Aorta (tissue), 5 donors: ENCODE results near the gene PAPPA. TPM values are rescaled to one million over a fixed set of nuclear protein-coding genes. Genes with fewer than 3 reads are reported as not detected.

Experiments used
- ATAC-seq: fragments of 200-7000 bp; cut with Tn5 transposase; one replicate; pipeline ENCODE4 v1.9.1; 2022; ENCODE audit warnings: moderate library complexity; ENCODE audit not compliant: low FRiP score
- DNase-seq, 2 donors: peaks; one replicate each; pipeline ENCODE4 v3.0.0-alpha.2; 2020
- H3K27ac ChIP-seq, 2 donors: one replicate each; pipeline ENCODE4 v1.5.1; 2013; ENCODE audit warnings: low read length in 2 of 2, mild to moderate bottlenecking in 2 of 2, moderate library complexity in 2 of 2, control low read depth in 1 of 2, inconsistent platforms in 1 of 2, low read depth in 1 of 2
- H3K27me3 ChIP-seq, 2 donors: one replicate each; pipeline ENCODE4 v1.6.1; 2013; ENCODE audit warnings: control low read depth in 1 of 2, low read length in 1 of 2, mild to moderate bottlenecking in 1 of 2, moderate library complexity in 1 of 2; ENCODE audit not compliant: insufficient read depth in 2 of 2, control insufficient read depth in 1 of 2
- H3K36me3 ChIP-seq, 2 donors: one replicate each; pipeline ENCODE4 v1.6.1; 2013; ENCODE audit warnings: control low read depth in 1 of 2, low read length in 1 of 2, mild to moderate bottlenecking in 1 of 2; ENCODE audit not compliant: insufficient read depth in 2 of 2, control insufficient read depth in 1 of 2
- H3K4me1 ChIP-seq, 2 donors: one replicate each; pipeline ENCODE4 v1.6.1; 2013; ENCODE audit warnings: low read length in 2 of 2, control low read depth in 1 of 2, mild to moderate bottlenecking in 1 of 2, moderate library complexity in 1 of 2; ENCODE audit not compliant: insufficient read depth in 2 of 2, control insufficient read depth in 1 of 2
- H3K4me3 ChIP-seq, 2 donors: one replicate each; pipeline ENCODE4 v1.5.1; 2013; ENCODE audit warnings: low read length in 2 of 2, control low read depth in 1 of 2, mild to moderate bottlenecking in 1 of 2
- H3K9me3 ChIP-seq: one replicate; pipeline ENCODE4 v1.6.1; 2013; ENCODE audit warnings: mild to moderate bottlenecking, low read length; ENCODE audit not compliant: control insufficient read depth
- WGBS, 2 donors: extraction: QIAGEN DNeasy Blood & Tissue Kit; methylation state at CpG; one replicate each; pipeline ENCODE4 v1.1.7; 2013; 5-methylcytosine and 5-hydroxymethylcytosine counted together
- intact Hi-C, 2 donors: fragments of 100-400 bp; cut with DNase I; formaldehyde crosslinking; loops; one replicate each; pipeline versions ENCODE4 v1.14.2 to v1.15.0; 2022
- polyA plus RNA-seq, 2 donors: library from polyadenylated mRNA; stranded (reverse); fragments of 200-250 nt; gene quantifications; one replicate each; pipeline ENCODE4 v1.2.3, GENCODE V29; 2013
- total RNA-seq, 2 donors: library from RNA; stranded (reverse); fragmentation: NEBNext Ultra II Directional; extraction: Animal tissue kit (Norgen Biotek cat#: 25700); gene quantifications; one replicate each; pipeline ENCODE4 v1.2.1, GENCODE V29; 2021
- donor health status: healthy with polysubstance abuse.
- donor health status: Bipolar disorder and iron deficiency.
- donor health status: DM: no; HTN: no; CAD: no.
- donor health status: DM: no; HTN: no; CAD: no.
- donor health status: DM: yes; HTN: yes; CAD: no.

PAPPA gene
- total and polyA plus RNA-seq, 4 donors: 0.50 to 16.6 (median 7.3) TPM

GRCh38 chr9:116337015-116337414, 183.4 kb downstream of the PAPPA start:
- no peaks in the 10 kb centered on the region for H3K9me3 ChIP-seq
- WGBS, 2 donors: 32 to 49% methylated on average over 2 of the region's 2 CpGs
- H3K4me3 ChIP-seq: no peak overlapping the region
- H3K27me3 ChIP-seq: no peaks in the 10 kb centered on the region
- H3K27ac ChIP-seq: no peak overlapping the region
- no peak for ATAC-seq
- DNase-seq: no peak
- H3K4me1 ChIP-seq: no peaks in the 10 kb centered on the region
- intact Hi-C loops: no loop called here
- H3K36me3 ChIP-seq: peaks cover 0 to 2% of the 10 kb centered on the region in 2 donors

- no peaks in the 10 kb centered on the region for H3K4me1 ChIP-seq
- intact Hi-C loops: no loop called here
- H3K27me3 ChIP-seq: no peaks in the 10 kb centered on the region
- no peaks in the 10 kb centered on the region for H3K9me3 ChIP-seq
- H3K4me3 ChIP-seq: no peak overlapping the region
- no peak overlapping the region for H3K27ac ChIP-seq
- peaks cover 2% of the 10 kb centered on the region in 2 donors for H3K36me3 ChIP-seq
- ATAC-seq (no peak), DNase-seq (no peak)
- WGBS, 2 donors: 15 to 19% methylated on average over 1 of the region's 1 CpG
Observed at GRCh38 chr9:116340270-116340669, 186.7 kb downstream of the PAPPA start.

GRCh38 chr9:116342061-116342460, 188.5 kb downstream of the PAPPA start:
- Histone ChIP-seq H3K4me1 (no peaks in the 10 kb centered on the region), H3K27ac (no peak overlapping the region), H3K9me3 (peaks cover 1% of the 10 kb centered on the region), H3K4me3 (no peak overlapping the region), H3K36me3 (peaks cover 0 to 6% of the 10 kb centered on the region in 2 donors), H3K27me3 (no peaks in the 10 kb centered on the region)
- no peak for DNase-seq
- intact Hi-C loops: no loop called here
- 96 to 97% methylated on average over 1 of the region's 1 CpG for WGBS, 2 donors
- ATAC-seq: no peak

- intact Hi-C loops: no loop called here
- no peak overlapping the region for H3K4me3 ChIP-seq
- H3K9me3 ChIP-seq: peaks cover 1% of the 10 kb centered on the region
- ATAC-seq (no peak), DNase-seq (no peak)
- H3K27ac ChIP-seq: no peak overlapping the region
- H3K27me3 ChIP-seq: no peaks in the 10 kb centered on the region
- WGBS, 2 donors: 74 to 85% methylated on average over 2 of the region's 2 CpGs
- no peaks in the 10 kb centered on the region for H3K4me1 ChIP-seq
- peaks cover 0 to 6% of the 10 kb centered on the region in 2 donors for H3K36me3 ChIP-seq
Observed at GRCh38 chr9:116342941-116343340, 189.3 kb downstream of the PAPPA start.

GRCh38 chr9:116344416-116344815, 190.8 kb downstream of the PAPPA start:
- peaks cover 1% of the 10 kb centered on the region for H3K9me3 ChIP-seq
- no peak overlapping the region for H3K27ac ChIP-seq
- no peak overlapping the region for H3K4me3 ChIP-seq
- H3K27me3 ChIP-seq: no peaks in the 10 kb centered on the region
- intact Hi-C loops: no loop called here
- WGBS, 2 donors: 93% methylated on average over 10 of the region's 10 CpGs
- peaks cover 5 to 6% of the 10 kb centered on the region in 2 donors for H3K36me3 ChIP-seq
- no peak for ATAC-seq
- H3K4me1 ChIP-seq: no peaks in the 10 kb centered on the region
- DNase-seq: no peak

GRCh38 chr9:116345393-116345792, 191.8 kb downstream of the PAPPA start:
- DNase-seq: no peak
- Histone ChIP-seq H3K4me1 (no peaks in the 10 kb centered on the region), H3K27ac (no peak overlapping the region), H3K9me3 (peaks cover 1% of the 10 kb centered on the region), H3K27me3 (no peaks in the 10 kb centered on the region), H3K36me3 (peaks cover 5 to 6% of the 10 kb centered on the region in 2 donors), H3K4me3 (no peak overlapping the region)
- 92 to 96% methylated on average over 2 of the region's 2 CpGs for WGBS, 2 donors
- intact Hi-C loops: no loop called here
- no peak for ATAC-seq

GRCh38 chr9:116345817-116346216, 192.2 kb downstream of the PAPPA start:
- WGBS, 2 donors: 57 to 64% methylated on average over 3 of the region's 3 CpGs
- ATAC-seq: no peak
- H3K9me3 ChIP-seq: peaks cover 1% of the 10 kb centered on the region
- H3K27ac ChIP-seq: no peak overlapping the region
- peaks cover 5 to 6% of the 10 kb centered on the region in 2 donors for H3K36me3 ChIP-seq
- no peaks in the 10 kb centered on the region for H3K4me1 ChIP-seq
- H3K27me3 ChIP-seq: no peaks in the 10 kb centered on the region
- H3K4me3 ChIP-seq: no peak overlapping the region
- intact Hi-C loops: no loop called here
- DNase-seq: no peak

- Histone ChIP-seq H3K4me1 (no peaks in the 10 kb centered on the region), H3K4me3 (no peak overlapping the region), H3K27me3 (no peaks in the 10 kb centered on the region), H3K27ac (no peak overlapping the region), H3K36me3 (peaks cover 3 to 5% of the 10 kb centered on the region in 2 donors), H3K9me3 (peaks cover 1% of the 10 kb centered on the region)
- ATAC-seq: no peak
- DNase-seq: no peak
- intact Hi-C loops: no loop called here
- WGBS, 2 donors: 88 to 89% methylated on average over 6 of the region's 6 CpGs
Observed at GRCh38 chr9:116349684-116350083, 196.1 kb downstream of the PAPPA start.

- DNase-seq (no peak), ATAC-seq (no peak)
- no peaks in the 10 kb centered on the region for H3K4me1 ChIP-seq
- no peaks in the 10 kb centered on the region for H3K27me3 ChIP-seq
- H3K4me3 ChIP-seq: no peak overlapping the region
- 67 to 70% methylated on average over 2 of the region's 2 CpGs for WGBS, 2 donors
- H3K9me3 ChIP-seq: peaks cover 1% of the 10 kb centered on the region
- H3K36me3 ChIP-seq: peaks cover 3 to 5% of the 10 kb centered on the region in 2 donors
- intact Hi-C loops: no loop called here
- H3K27ac ChIP-seq: no peak overlapping the region
Observed at GRCh38 chr9:116350213-116350612, 196.6 kb downstream of the PAPPA start.
